Stimulated activated CD4-positive, alpha-beta T cell treated with anti-CD3 and anti-CD28 coated beads, Interleukin-12 subunit alpha, Interleukin-12 subunit beta, amount 100 ng/mL, for 4 hours (primary cell): ENCODE measurements around the gene UNK.
"Not testable (repeated sequence)": the region's sequence is repeated elsewhere in the genome, so short reads cannot be mapped to it uniquely, and the experiment has no call there.

ENCODE experiments used
- DNase-seq: peaks from one replicate; pipeline ENCODE4 v3.0.0-alpha.2; 2020

UNK gene

GRCh38 chr17:75839942-75840798 lies 55.6 kb downstream of the UNK start:
- DNase-seq: no peak

- DNase-seq: no peak
These were observed 56.2 kb downstream of the UNK start for GRCh38 chr17:75840799-75841164.

GRCh38 chr17:75842411-75842810 lies 57.8 kb downstream of the UNK start:
- DNase-seq: no peak

GRCh38 chr17:75842963-75843576 lies 58.5 kb downstream of the UNK start:
- no peak for DNase-seq

- DNase-seq: peak; percentile 53
These were observed 59.2 kb downstream of the UNK start, which contains the start of gene UNC13D for GRCh38 chr17:75843577-75844529. UNC13D (minus strand) TSS chr17:75844404; CDS start chr17:75844337, 67 bp downstream.

- DNase-seq: peak; percentile 32
These were observed 60.0 kb downstream of the UNK start for GRCh38 chr17:75844530-75845057.

GRCh38 chr17:75845058-75845711 lies 60.6 kb downstream of the UNK start:
- DNase-seq: peak; percentile 62

GRCh38 chr17:75845933-75846691 lies 61.5 kb downstream of the UNK start:
- no peak for DNase-seq

GRCh38 chr17:75846692-75847613 lies 62.3 kb downstream of the UNK start:
- no peak for DNase-seq

GRCh38 chr17:75847614-75848522 lies 63.3 kb downstream of the UNK start:
- no peak for DNase-seq

- peak; percentile 87 for DNase-seq
These were observed 64.1 kb downstream of the UNK start for GRCh38 chr17:75848523-75849278.

- no peak for DNase-seq
These were observed 64.7 kb downstream of the UNK start for GRCh38 chr17:75849279-75849646.

- DNase-seq: no peak
These were observed 65.1 kb downstream of the UNK start for GRCh38 chr17:75849724-75850123.

- no peak for DNase-seq
These were observed 66.5 kb downstream of the UNK start for GRCh38 chr17:75850928-75851692.

- not testable (repeated sequence) for DNase-seq
These were observed 67.0 kb downstream of the UNK start for GRCh38 chr17:75851693-75851991.

- DNase-seq: no peak
These were observed 68.8 kb downstream of the UNK start for GRCh38 chr17:75853433-75853832.

- DNase-seq: no peak
These were observed 69.6 kb downstream of the UNK start for GRCh38 chr17:75854101-75854748.
